Measurements from ENCODE around the gene UBE2M.
"Not testable (repeated sequence)": the region's sequence is repeated elsewhere in the genome, so short reads cannot be mapped to it uniquely, and the experiment has no call there.

Gene UBE2M

GRCh38 chr19:58511353-58512208, 46.8 kb downstream of the UBE2M start, which contains the start of gene SLC27A5:
TSS of gene SLC27A5 (minus strand) at chr19:58511992. CDS start at chr19:58511955, 37 bp downstream.
- H3K4me1 ChIP-seq (ENCODE audit: control extremely low read depth in 1 of 4, control insufficient read depth in 4 of 4, insufficient read depth in 4 of 4, low read length in 3 of 4) = peaks cover 0 to 18% (median 15%) of the 10 kb centered on the region in 4 experiments
- CTCF ChIA-PET = interaction anchor here (2.1 kb wide), 1 partner anchor 11 kb away, joined by 10 read pairs; no protein-coding TSS in a partner anchor

GRCh38 chr19:58510084-58510862, 48.1 kb downstream of the UBE2M start:
- DNase-seq = no peak
- H3K27ac ChIP-seq (ENCODE audit: insufficient read depth in 1 of 2, low read depth in 1 of 2, low read length in 2 of 2, poor library complexity in 1 of 2, severe bottlenecking in 2 of 2) = no peak overlapping the region
- POLR2A ChIA-PET = no interaction called here
- no peaks in the 10 kb centered on the region for H3K27me3 ChIP-seq (replicated peaks in 2 of 5; ENCODE audit: control insufficient read depth in 4 of 5, insufficient read depth in 5 of 5, low read length in 4 of 5)
- CTCF ChIA-PET = interaction anchor here (1.1 to 2.1 kb wide), 3 partner anchors 8 to 10 kb away, joined by 3 to 10 read pairs (median 3); partner anchors contain the start of gene ZBTB45
- H3K36me3 ChIP-seq (ENCODE audit: control insufficient read depth in 4 of 4, insufficient read depth in 4 of 4, low read length in 3 of 4) = peaks cover 0 to 4% (median 2%) of the 10 kb centered on the region in 4 experiments
- WGBS (ENCODE audit: insufficient coverage) = 87% methylated on average over 5 of the region's 8 CpGs
- peaks cover 0 to 16% (median 14%) of the 10 kb centered on the region in 4 experiments for H3K4me1 ChIP-seq (ENCODE audit: control extremely low read depth in 1 of 4, control insufficient read depth in 4 of 4, insufficient read depth in 4 of 4, low read length in 3 of 4)
- no peak overlapping the region for H3K4me3 ChIP-seq (ENCODE audit: control insufficient read depth in 1 of 7, extremely low read depth in 1 of 7, insufficient read depth in 4 of 7, low read depth in 2 of 7, low read length in 6 of 7)
- H3K9me3 ChIP-seq (ENCODE audit: control extremely low read depth in 1 of 5, control insufficient read depth in 4 of 5, insufficient read depth in 2 of 5, low read depth in 1 of 5, low read length in 4 of 5) = peaks cover 0 to 3% (median 0%) of the 10 kb centered on the region in 5 experiments

More at GRCh38 chr19:58511353-58512208, 46.8 kb downstream of the UBE2M start, which contains the start of gene SLC27A5:
- DNase-seq = no peak
- no peaks in the 10 kb centered on the region for H3K27me3 ChIP-seq (replicated peaks in 2 of 5; ENCODE audit: control insufficient read depth in 4 of 5, insufficient read depth in 5 of 5, low read length in 4 of 5)
- H3K27ac ChIP-seq (ENCODE audit: insufficient read depth in 1 of 2, low read depth in 1 of 2, low read length in 2 of 2, poor library complexity in 1 of 2, severe bottlenecking in 2 of 2) = no peak within 1 kb of the TSS
- WGBS (ENCODE audit: insufficient coverage) = 98% methylated on average over 25 of the region's 25 CpGs
- POLR2A ChIA-PET = interaction anchor here (0.6 kb wide), 1 partner anchor 33 kb away, joined by 3 read pairs; no protein-coding TSS in a partner anchor
- H3K4me3 ChIP-seq (ENCODE audit: control insufficient read depth in 1 of 7, extremely low read depth in 1 of 7, insufficient read depth in 4 of 7, low read depth in 2 of 7, low read length in 6 of 7) = no peak within 1 kb of the TSS
- peaks cover 0 to 3% (median 0%) of the 10 kb centered on the region in 5 experiments for H3K9me3 ChIP-seq (ENCODE audit: control extremely low read depth in 1 of 5, control insufficient read depth in 4 of 5, insufficient read depth in 2 of 5, low read depth in 1 of 5, low read length in 4 of 5)
- H3K36me3 ChIP-seq (ENCODE audit: control insufficient read depth in 4 of 4, insufficient read depth in 4 of 4, low read length in 3 of 4) = peaks cover 0 to 16% (median 10%) of the 10 kb centered on the region in 4 experiments

- WGBS (ENCODE audit: insufficient coverage) = 97% methylated on average over 9 of the region's 11 CpGs
- POLR2A ChIA-PET = interaction anchor here (0.7 kb wide), 1 partner anchor 10 kb away, joined by 9 read pairs; no protein-coding TSS in a partner anchor
Measured at GRCh38 chr19:58509731-58510083, 48.7 kb downstream of the UBE2M start.

GRCh38 chr19:58507602-58508223, 50.7 kb downstream of the UBE2M start:
- 77% methylated on average over 4 of the region's 8 CpGs for WGBS (ENCODE audit: insufficient coverage)
- CTCF ChIA-PET = interaction anchor here (1.3 kb wide), 1 partner anchor 10 kb away, joined by 5 read pairs; no protein-coding TSS in a partner anchor
- POLR2A ChIA-PET = not testable (repeated sequence)

More at GRCh38 chr19:58509731-58510083, 48.7 kb downstream of the UBE2M start:
- H3K36me3 ChIP-seq (ENCODE audit: control insufficient read depth in 4 of 4, insufficient read depth in 4 of 4, low read length in 3 of 4) = peaks cover 0 to 3% (median 1%) of the 10 kb centered on the region in 4 experiments
- CTCF ChIA-PET = interaction anchor here (1.1 to 1.5 kb wide), 2 partner anchors 8 to 10 kb away, joined by 3 read pairs; partner anchors contain the start of gene ZBTB45
- H3K4me3 ChIP-seq (ENCODE audit: control insufficient read depth in 1 of 7, extremely low read depth in 1 of 7, insufficient read depth in 4 of 7, low read depth in 2 of 7, low read length in 6 of 7) = no peak overlapping the region
- H3K27ac ChIP-seq (ENCODE audit: insufficient read depth in 1 of 2, low read depth in 1 of 2, low read length in 2 of 2, poor library complexity in 1 of 2, severe bottlenecking in 2 of 2) = no peak overlapping the region
- H3K9me3 ChIP-seq (ENCODE audit: control extremely low read depth in 1 of 5, control insufficient read depth in 4 of 5, insufficient read depth in 2 of 5, low read depth in 1 of 5, low read length in 4 of 5) = peaks cover 0 to 3% (median 0%) of the 10 kb centered on the region in 5 experiments
- no peaks in the 10 kb centered on the region for H3K27me3 ChIP-seq (replicated peaks in 2 of 5; ENCODE audit: control insufficient read depth in 4 of 5, insufficient read depth in 5 of 5, low read length in 4 of 5)
- DNase-seq = peak in 1 of 3 donors; percentile 48
- peaks cover 0 to 15% (median 13%) of the 10 kb centered on the region in 4 experiments for H3K4me1 ChIP-seq (ENCODE audit: control extremely low read depth in 1 of 4, control insufficient read depth in 4 of 4, insufficient read depth in 4 of 4, low read length in 3 of 4)

More at GRCh38 chr19:58507602-58508223, 50.7 kb downstream of the UBE2M start:
- not testable (repeated sequence) for H3K27me3 ChIP-seq (replicated peaks in 2 of 5; ENCODE audit: control insufficient read depth in 4 of 5, insufficient read depth in 5 of 5, low read length in 4 of 5); H3K36me3 ChIP-seq (ENCODE audit: control insufficient read depth in 4 of 4, insufficient read depth in 4 of 4, low read length in 3 of 4); DNase-seq; H3K4me3 ChIP-seq (ENCODE audit: control insufficient read depth in 1 of 7, extremely low read depth in 1 of 7, insufficient read depth in 4 of 7, low read depth in 2 of 7, low read length in 6 of 7); H3K27ac ChIP-seq (ENCODE audit: insufficient read depth in 1 of 2, low read depth in 1 of 2, low read length in 2 of 2, poor library complexity in 1 of 2, severe bottlenecking in 2 of 2); H3K4me1 ChIP-seq (ENCODE audit: control extremely low read depth in 1 of 4, control insufficient read depth in 4 of 4, insufficient read depth in 4 of 4, low read length in 3 of 4); H3K9me3 ChIP-seq (ENCODE audit: control extremely low read depth in 1 of 5, control insufficient read depth in 4 of 5, insufficient read depth in 2 of 5, low read depth in 1 of 5, low read length in 4 of 5)

Data from common myeloid progenitor, CD34-positive (primary cell).